HG03097 (cell line): ENCODE measurements around the gene RABEPK.
"Not testable (repeated sequence)": the region's sequence is repeated elsewhere in the genome, so short reads cannot be mapped to it uniquely, and the experiment has no call there.

ENCODE experiments used
- ATAC-seq: cut with Tn5 transposase; IDR thresholded peaks from one replicate; pipeline ENCODE4 v1.9.1; 2021; ENCODE audit not compliant: unreplicated experiment, low FRiP score

Gene RABEPK

GRCh38 chr9:125241863-125242739 lies 41.8 kb downstream of the RABEPK start:
- peak; percentile 14 for ATAC-seq

- no peak for ATAC-seq
Measured at GRCh38 chr9:125243792-125244260, 43.5 kb downstream of the RABEPK start.

GRCh38 chr9:125246261-125246667 lies 45.9 kb downstream of the RABEPK start:
- no peak for ATAC-seq

- ATAC-seq: no peak
Measured at GRCh38 chr9:125254231-125254630, 53.9 kb downstream of the RABEPK start.

GRCh38 chr9:125255781-125256391 lies 55.5 kb downstream of the RABEPK start:
- no peak for ATAC-seq

GRCh38 chr9:125258160-125258785 lies 57.9 kb downstream of the RABEPK start:
- ATAC-seq: no peak

GRCh38 chr9:125258832-125259534 lies 58.6 kb downstream of the RABEPK start:
- ATAC-seq: no peak

GRCh38 chr9:125260561-125260960 lies 60.2 kb downstream of the RABEPK start:
- no peak for ATAC-seq

GRCh38 chr9:125261501-125262293 lies 61.4 kb downstream of the RABEPK start, which contains the start of gene GAPVD1:
TSS of gene GAPVD1 (plus strand) at chr9:125261826. CDS start at chr9:125298922, 37,096 bp downstream.
- ATAC-seq: peak; percentile 92

GRCh38 chr9:125262294-125262991 lies 62.1 kb downstream of the RABEPK start:
- peak; percentile 18 for ATAC-seq

GRCh38 chr9:125264068-125264467 lies 63.7 kb downstream of the RABEPK start:
- not testable (repeated sequence) for ATAC-seq

- ATAC-seq: no peak
Measured at GRCh38 chr9:125268394-125269013, 68.2 kb downstream of the RABEPK start.

GRCh38 chr9:125269014-125269397 lies 68.7 kb downstream of the RABEPK start:
- no peak for ATAC-seq

GRCh38 chr9:125271081-125271480 lies 70.7 kb downstream of the RABEPK start:
- no peak for ATAC-seq

GRCh38 chr9:125272697-125273096 lies 72.4 kb downstream of the RABEPK start:
- no peak for ATAC-seq

GRCh38 chr9:125276771-125277170 lies 76.4 kb downstream of the RABEPK start:
- no peak for ATAC-seq

GRCh38 chr9:125277411-125277810 lies 77.1 kb downstream of the RABEPK start:
- no peak for ATAC-seq

GRCh38 chr9:125280945-125281344 lies 80.6 kb downstream of the RABEPK start:
- ATAC-seq: no peak
